ENCODE data around the gene RASGRF1. TPM values are rescaled to one million over a fixed set of nuclear protein-coding genes. Genes with fewer than 3 reads are reported as not detected.
A peak's percentile ranks its signal among the peaks of the same experiment; 100 is the strongest.

The RASGRF1 gene
- polyA plus RNA-seq, 3 donors = 0.11 TPM; not detected in 2

DNA sequence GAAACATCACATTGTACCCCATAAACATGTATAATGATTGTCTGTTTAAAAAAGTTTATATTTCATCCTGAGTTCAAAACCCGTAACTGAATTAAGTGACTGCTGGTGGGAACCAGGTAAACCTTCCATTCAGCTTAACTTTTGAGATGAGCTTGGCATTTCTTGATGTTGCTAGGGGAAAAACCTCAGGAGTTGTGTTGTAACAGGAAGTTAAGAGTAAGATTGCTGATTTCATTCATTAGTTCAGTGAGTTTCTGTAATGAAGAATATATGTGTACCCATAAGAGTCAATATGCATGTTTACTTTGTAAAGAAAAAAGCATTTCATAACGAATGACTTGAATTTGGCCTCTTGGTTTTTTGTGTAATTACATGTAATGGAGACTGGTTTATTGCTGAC lies 178.3 kb downstream of the RASGRF1 start:
- peaks cover 33% of the 10 kb centered on the region for H3K79me2 ChIP-seq (ENCODE audit: insufficient read depth, low read length)
- TF ChIP-seq, protein P1, sequence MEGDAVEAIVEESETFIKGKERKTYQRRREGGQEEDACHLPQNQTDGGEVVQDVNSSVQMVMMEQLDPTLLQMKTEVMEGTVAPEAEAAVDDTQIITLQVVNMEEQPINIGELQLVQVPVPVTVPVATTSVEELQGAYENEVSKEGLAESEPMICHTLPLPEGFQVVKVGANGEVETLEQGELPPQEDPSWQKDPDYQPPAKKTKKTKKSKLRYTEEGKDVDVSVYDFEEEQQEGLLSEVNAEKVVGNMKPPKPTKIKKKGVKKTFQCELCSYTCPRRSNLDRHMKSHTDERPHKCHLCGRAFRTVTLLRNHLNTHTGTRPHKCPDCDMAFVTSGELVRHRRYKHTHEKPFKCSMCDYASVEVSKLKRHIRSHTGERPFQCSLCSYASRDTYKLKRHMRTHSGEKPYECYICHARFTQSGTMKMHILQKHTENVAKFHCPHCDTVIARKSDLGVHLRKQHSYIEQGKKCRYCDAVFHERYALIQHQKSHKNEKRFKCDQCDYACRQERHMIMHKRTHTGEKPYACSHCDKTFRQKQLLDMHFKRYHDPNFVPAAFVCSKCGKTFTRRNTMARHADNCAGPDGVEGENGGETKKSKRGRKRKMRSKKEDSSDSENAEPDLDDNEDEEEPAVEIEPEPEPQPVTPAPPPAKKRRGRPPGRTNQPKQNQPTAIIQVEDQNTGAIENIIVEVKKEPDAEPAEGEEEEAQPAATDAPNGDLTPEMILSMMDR (IDR thresholded peaks at IDR 0.05) = no peak
- no peaks in the 10 kb centered on the region for H3K9me3 ChIP-seq (replicated peaks in 1 of 2; ENCODE audit: control insufficient read depth in 1 of 2, insufficient read depth in 1 of 2, low read length in 2 of 2)
- peak overlapping the region in 1 of 2 donors; percentile 30 for H3K27ac ChIP-seq (ENCODE audit: low read depth in 1 of 2, low read length in 2 of 2)
- peaks cover 52% of the 10 kb centered on the region for H4K20me1 ChIP-seq (ENCODE audit: insufficient read depth, low read length)
- H3K4me2 ChIP-seq (replicated peaks; ENCODE audit: extremely low read depth, low read length, poor library complexity, severe bottlenecking) = peak overlapping the region; percentile 13
- no peak overlapping the region for H2AFZ ChIP-seq (ENCODE audit: insufficient read depth, low read depth, low read length, poor library complexity, severe bottlenecking)
- H3K4me1 ChIP-seq (ENCODE audit: control insufficient read depth in 1 of 2, insufficient read depth in 2 of 2, low read length in 2 of 2) = peaks cover 81 to 87% of the 10 kb centered on the region in 2 donors
- peaks cover 4 to 25% of the 10 kb centered on the region in 2 donors for H3K36me3 ChIP-seq (replicated peaks in 1 of 2; ENCODE audit: control insufficient read depth in 1 of 2, insufficient read depth in 2 of 2, low read length in 2 of 2)
- WGBS (ENCODE audit: insufficient coverage) = 40% methylated on average over 1 of the region's 2 CpGs
- no peak overlapping the region for H3K4me3 ChIP-seq (replicated peaks in 1 of 3; ENCODE audit: low read depth in 2 of 3, low read length in 3 of 3)
- no peaks in the 10 kb centered on the region for H3K27me3 ChIP-seq (ENCODE audit: control insufficient read depth in 2 of 2, insufficient read depth in 2 of 2, low read length in 2 of 2)
- H3K4me1 Mint-ChIP-seq = peaks cover 84% of the 10 kb centered on the region
- peak overlapping the region; percentile 4 to 82 (median 73) for H3K27ac Mint-ChIP-seq
- intact Hi-C loops (cut with micrococcal nuclease) = loop anchor here in 1 of 2 donors (5.0 kb wide), 2 partner anchors 95 to 270 kb away; no protein-coding TSS in a partner anchor
- no peaks in the 10 kb centered on the region for H3K27me3 Mint-ChIP-seq (ENCODE audit: low read depth in 3 of 3)
- peak overlapping the region in 1 of 2 donors; percentile 21 for H3K4me3 Mint-ChIP-seq
- no peak overlapping the region for H3K9ac ChIP-seq (ENCODE audit: insufficient read depth, low read length, poor library complexity, severe bottlenecking)
- DNase-seq = peak in 2 of 3 donors; percentile 44 to 48
- H3K36me3 Mint-ChIP-seq = peaks cover 36 to 53% of the 10 kb centered on the region in 2 donors
- no peaks in the 10 kb centered on the region for H3K9me3 Mint-ChIP-seq

DNA sequence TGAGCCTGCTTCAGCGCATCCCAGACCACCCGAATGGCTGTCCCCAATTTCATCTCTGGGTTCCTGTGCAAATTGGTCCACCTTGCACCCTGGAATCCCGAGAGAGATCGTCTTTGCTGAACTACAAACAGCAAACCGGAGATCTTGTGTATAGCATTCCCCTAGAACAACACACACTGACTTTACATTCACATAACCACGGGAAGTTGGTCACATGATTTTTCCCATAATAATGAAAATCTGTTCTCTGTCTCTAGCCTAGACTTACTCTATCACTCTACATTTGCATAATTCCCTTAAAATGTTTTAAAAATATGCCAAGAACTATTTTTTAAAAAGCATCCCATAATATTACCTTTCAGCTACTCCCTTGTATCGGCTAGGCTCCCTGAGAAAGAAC lies 180.3 kb downstream of the RASGRF1 start:
- Histone ChIP-seq H3K4me1 (ENCODE audit: control insufficient read depth in 1 of 2, insufficient read depth in 2 of 2, low read length in 2 of 2) (peaks cover 60 to 67% of the 10 kb centered on the region in 2 donors), H3K27ac (ENCODE audit: low read depth in 1 of 2, low read length in 2 of 2) (peak overlapping the region; percentile 44 to 68), H3K79me2 (ENCODE audit: insufficient read depth, low read length) (peaks cover 32% of the 10 kb centered on the region), H3K4me2 (replicated peaks; ENCODE audit: extremely low read depth, low read length, poor library complexity, severe bottlenecking) (peak overlapping the region; percentile 19), H3K27me3 (ENCODE audit: control insufficient read depth in 2 of 2, insufficient read depth in 2 of 2, low read length in 2 of 2) (no peaks in the 10 kb centered on the region), H3K36me3 (replicated peaks in 1 of 2; ENCODE audit: control insufficient read depth in 1 of 2, insufficient read depth in 2 of 2, low read length in 2 of 2) (peaks cover 20 to 46% of the 10 kb centered on the region in 2 donors), H2AFZ (ENCODE audit: insufficient read depth, low read depth, low read length, poor library complexity, severe bottlenecking) (no peak overlapping the region), H3K9me3 (replicated peaks in 1 of 2; ENCODE audit: control insufficient read depth in 1 of 2, insufficient read depth in 1 of 2, low read length in 2 of 2) (no peaks in the 10 kb centered on the region), H3K9ac (ENCODE audit: insufficient read depth, low read length, poor library complexity, severe bottlenecking) (no peak overlapping the region), H4K20me1 (ENCODE audit: insufficient read depth, low read length) (peaks cover 72% of the 10 kb centered on the region), H3K4me3 (replicated peaks in 1 of 3; ENCODE audit: low read depth in 2 of 3, low read length in 3 of 3) (peak overlapping the region in 1 of 3 experiments; percentile 27)
- peaks cover 68% of the 10 kb centered on the region for H3K4me1 Mint-ChIP-seq
- no peaks in the 10 kb centered on the region for H3K9me3 Mint-ChIP-seq
- no peak for DNase-seq
- peaks cover 48 to 69% of the 10 kb centered on the region in 2 donors for H3K36me3 Mint-ChIP-seq
- H3K27ac Mint-ChIP-seq = peak overlapping the region; percentile 70 to 90 (median 79)
- H3K27me3 Mint-ChIP-seq (ENCODE audit: low read depth in 3 of 3) = no peaks in the 10 kb centered on the region
- 88% methylated on average over 7 of the region's 7 CpGs for WGBS (ENCODE audit: insufficient coverage)
- no peak overlapping the region for H3K4me3 Mint-ChIP-seq
- TF ChIP-seq, protein P1 (IDR thresholded peaks at IDR 0.05) = no peak
- intact Hi-C loops (cut with micrococcal nuclease) = loop anchor here in 1 of 2 donors (5.0 kb wide), 2 partner anchors 97 to 272 kb away; no protein-coding TSS in a partner anchor

Other genes with a start within 250 kb of the RASGRF1 start
- gene MORF4L1, start 217.9 kb downstream of the RASGRF1 start, polyA plus RNA-seq = 100 to 1,000 TPM; 191 to 242 (median 224) TPM
- 100 to 1,000 TPM; 555 to 884 (median 756) TPM for gene CTSH, start 145.7 kb downstream of the RASGRF1 start, polyA plus RNA-seq
- gene ANKRD34C, start 191.9 kb upstream of the RASGRF1 start, polyA plus RNA-seq = not detected
- gene TMED3, start 220.3 kb upstream of the RASGRF1 start, polyA plus RNA-seq = 10 to 100 TPM; 27.8 to 47.5 (median 42.5) TPM